Mammary epithelial cell (primary cell): ENCODE data around the gene CWC15.

ENCODE experiments used
- EZH2 ChIP-seq: IDR thresholded peaks from 2 replicates; pipeline ENCODE4 v1.6.1; 2012; ENCODE audit warnings: low read length, inconsistent platforms, borderline replicate concordance
- TF ChIP-seq, protein P1 (sequence below), 2 donors: IDR thresholded peaks in 1 of 2; conservative IDR thresholded peaks in 1 of 2; 2 replicates each; pipeline ENCODE4 v1.5.1; 2011 to 2012; ENCODE audit warnings: inconsistent platforms in 2 of 2, low read length in 2 of 2, mild to moderate bottlenecking in 2 of 2, control low read depth in 1 of 2, low read depth in 1 of 2; ENCODE audit not compliant: insufficient read depth in 1 of 2; ENCODE audit errors: extremely low read depth in 1 of 2

DNA sequence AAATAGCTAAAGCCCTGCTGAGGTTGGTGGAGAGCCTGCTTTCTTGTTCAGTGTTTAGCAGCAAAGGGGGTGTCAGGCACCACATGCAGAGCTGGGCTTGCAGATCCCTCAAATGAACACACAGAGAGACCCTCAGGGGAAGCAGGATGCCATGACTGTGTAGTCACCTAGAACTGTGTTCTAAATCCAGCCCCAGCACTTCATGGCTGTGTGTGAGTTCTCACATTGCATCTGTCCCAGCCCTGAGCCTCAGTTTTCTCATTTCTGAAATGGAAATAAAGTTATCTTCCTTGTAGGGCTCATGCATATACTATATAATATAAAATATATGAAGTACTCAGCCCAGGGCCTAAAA lies 47.1 kb downstream of the CWC15 start:
- TF ChIP-seq, protein P1, sequence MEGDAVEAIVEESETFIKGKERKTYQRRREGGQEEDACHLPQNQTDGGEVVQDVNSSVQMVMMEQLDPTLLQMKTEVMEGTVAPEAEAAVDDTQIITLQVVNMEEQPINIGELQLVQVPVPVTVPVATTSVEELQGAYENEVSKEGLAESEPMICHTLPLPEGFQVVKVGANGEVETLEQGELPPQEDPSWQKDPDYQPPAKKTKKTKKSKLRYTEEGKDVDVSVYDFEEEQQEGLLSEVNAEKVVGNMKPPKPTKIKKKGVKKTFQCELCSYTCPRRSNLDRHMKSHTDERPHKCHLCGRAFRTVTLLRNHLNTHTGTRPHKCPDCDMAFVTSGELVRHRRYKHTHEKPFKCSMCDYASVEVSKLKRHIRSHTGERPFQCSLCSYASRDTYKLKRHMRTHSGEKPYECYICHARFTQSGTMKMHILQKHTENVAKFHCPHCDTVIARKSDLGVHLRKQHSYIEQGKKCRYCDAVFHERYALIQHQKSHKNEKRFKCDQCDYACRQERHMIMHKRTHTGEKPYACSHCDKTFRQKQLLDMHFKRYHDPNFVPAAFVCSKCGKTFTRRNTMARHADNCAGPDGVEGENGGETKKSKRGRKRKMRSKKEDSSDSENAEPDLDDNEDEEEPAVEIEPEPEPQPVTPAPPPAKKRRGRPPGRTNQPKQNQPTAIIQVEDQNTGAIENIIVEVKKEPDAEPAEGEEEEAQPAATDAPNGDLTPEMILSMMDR (conservative IDR thresholded peaks at IDR 0.05 in 1 of 2, IDR thresholded peaks at IDR 0.05 in 1 of 2; ENCODE audit: extremely low read depth in 1 of 2, insufficient read depth in 1 of 2, low read depth in 1 of 2, low read length in 2 of 2) = no peak
- no peak for TF ChIP-seq EZH2
